ENCODE measurements around the gene KCNQ1OT1. TPM values are rescaled to one million over a fixed set of nuclear protein-coding genes. Genes with fewer than 3 reads are reported as not detected.

Gene KCNQ1OT1
- total RNA-seq, 4 donors from 2014 or later, result 0.16 to 0.61 (median 0.30) TPM

- no peak for TF ChIP-seq CTCF (IDR thresholded peaks at IDR 0.05 in 4 of 5, conservative IDR thresholded peaks at IDR 0.05 in 1 of 5)
- TF ChIP-seq POLR2A (IDR thresholded peaks at IDR 0.05), result no peak
- Histone ChIP-seq H3K4me1 (no peaks in the 10 kb centered on the region), H3K27me3 (no peaks in the 10 kb centered on the region), H3K36me3 (no peaks in the 10 kb centered on the region), H3K27ac (no peak overlapping the region), H3K4me3 (no peak overlapping the region), H3K9me3 (no peaks in the 10 kb centered on the region)
- ATAC-seq (no peak), DNase-seq (no peak)
- intact Hi-C loops (cut with DNase I; ENCODE audit: low total_unique reads), result no loop called here
- in situ Hi-C loops (cut with MboI; ENCODE audit: low sequenced_read_pairs in 4 of 4), result no loop called here
Observed at GRCh38 chr11:2559527-2560311, 140.1 kb downstream of the KCNQ1OT1 start.

- Histone ChIP-seq H3K9me3 (no peaks in the 10 kb centered on the region), H3K36me3 (no peaks in the 10 kb centered on the region), H3K4me1 (no peaks in the 10 kb centered on the region), H3K27me3 (no peaks in the 10 kb centered on the region), H3K4me3 (no peak overlapping the region), H3K27ac (no peak overlapping the region)
- ATAC-seq (no peak), DNase-seq (no peak)
- TF ChIP-seq POLR2A (IDR thresholded peaks at IDR 0.05) (no peak), CTCF (IDR thresholded peaks at IDR 0.05 in 4 of 5, conservative IDR thresholded peaks at IDR 0.05 in 1 of 5) (no peak)
- intact Hi-C loops (cut with DNase I; ENCODE audit: low total_unique reads) (no loop called here), in situ Hi-C loops (cut with MboI; ENCODE audit: low sequenced_read_pairs in 4 of 4) (no loop called here)
Observed at GRCh38 chr11:2558861-2559526, 140.8 kb downstream of the KCNQ1OT1 start.

GRCh38 chr11:2558397-2558796 lies 141.4 kb downstream of the KCNQ1OT1 start:
- Histone ChIP-seq H3K27me3 (no peaks in the 10 kb centered on the region), H3K27ac (no peak overlapping the region), H3K36me3 (no peaks in the 10 kb centered on the region), H3K4me1 (no peaks in the 10 kb centered on the region), H3K9me3 (no peaks in the 10 kb centered on the region), H3K4me3 (no peak overlapping the region)
- ATAC-seq (no peak), DNase-seq (no peak)
- intact Hi-C loops (cut with DNase I; ENCODE audit: low total_unique reads), result no loop called here
- no peak for TF ChIP-seq CTCF (IDR thresholded peaks at IDR 0.05 in 4 of 5, conservative IDR thresholded peaks at IDR 0.05 in 1 of 5)
- TF ChIP-seq POLR2A (IDR thresholded peaks at IDR 0.05), result no peak
- in situ Hi-C loops (cut with MboI; ENCODE audit: low sequenced_read_pairs in 4 of 4), result no loop called here

Other genes starting within 250 kb of the KCNQ1OT1 start
- 10 to 100 TPM; 22.0 to 56.9 (median 38.5) TPM for gene CDKN1C, start 185.8 kb upstream of the KCNQ1OT1 start, total RNA-seq
- gene PHLDA2, start 229.4 kb upstream of the KCNQ1OT1 start, total RNA-seq, result 1 to 10 TPM in 1 of 4 donors, not detected in 3; 1.4 TPM

Data from gastrocnemius medialis (tissue), 4 donors.